Measurements from ENCODE around the gene NEMP2.
A peak's percentile ranks its signal among the peaks of the same experiment; 100 is the strongest.

Gene NEMP2

GRCh38 chr2:190534310-190535120 lies at the start of gene NEMP2:
Gene NEMP2, minus strand, starts transcription at chr2:190534722. Its CDS starts 67 bp downstream, at chr2:190534655.
- Histone ChIP-seq H3K9me3 (ENCODE audit: control insufficient read depth, insufficient read depth, low read length) (0 out of 2 replicates have a peak, but pooled peaks cover 2% of the 10 kb centered on the region), H3K9ac (ENCODE audit: low read depth, low read length) (peak within 1 kb of the TSS; percentile 88), H3K4me1 (ENCODE audit: insufficient read depth, low read length) (peaks cover 6% of the 10 kb centered on the region; the same call in 1 of the 2 replicates), H3K36me3 (ENCODE audit: insufficient read depth, low read length) (no peaks in the 10 kb centered on the region)

DNA sequence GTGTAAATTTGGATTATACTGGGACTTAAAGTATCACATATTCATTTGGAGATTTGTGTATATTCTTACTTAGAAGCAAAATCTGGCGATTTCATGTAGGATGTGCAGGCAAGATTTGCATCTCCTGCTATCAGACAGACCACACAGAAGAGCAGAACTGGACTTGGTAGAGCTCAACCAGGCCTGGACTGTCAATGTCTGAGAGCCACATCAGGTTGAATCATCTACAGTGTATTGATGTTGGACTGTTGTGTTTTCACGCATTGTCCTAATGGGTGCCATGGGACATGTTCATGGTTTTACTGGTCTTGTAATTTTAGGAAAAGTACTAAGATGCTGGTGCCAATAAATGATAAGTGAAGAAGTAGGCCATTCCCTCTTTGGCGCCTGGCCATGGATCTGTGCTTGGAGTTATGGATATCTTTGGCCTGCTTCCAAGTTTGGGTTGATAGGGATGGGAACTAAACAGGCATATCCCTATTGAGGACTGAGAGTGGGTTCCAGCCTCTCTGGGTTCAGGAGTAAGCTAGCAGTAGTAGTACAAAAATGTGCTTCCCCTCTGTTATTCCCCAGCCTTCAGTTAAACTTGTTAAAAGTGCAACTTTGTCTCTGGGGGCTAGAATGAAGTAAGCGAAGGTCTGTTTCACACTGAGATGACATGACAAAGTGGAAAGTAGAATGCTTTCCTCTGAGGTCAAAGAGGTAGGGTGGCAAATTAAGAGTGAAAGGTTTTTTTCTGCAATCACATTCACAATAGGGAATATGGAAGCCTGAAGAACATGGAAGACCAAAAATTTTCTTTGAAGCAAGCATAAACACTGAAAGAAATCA lies 49.2 kb upstream of the NEMP2 start:
- H3K9me3 ChIP-seq (ENCODE audit: control insufficient read depth, insufficient read depth, low read length) = peaks cover 4% of the 10 kb centered on the region; the same call in 1 of the 2 replicates
- H3K36me3 ChIP-seq (ENCODE audit: insufficient read depth, low read length) = no peaks in the 10 kb centered on the region
- no peaks in the 10 kb centered on the region for H3K4me1 ChIP-seq (ENCODE audit: insufficient read depth, low read length)
- H3K9ac ChIP-seq (ENCODE audit: low read depth, low read length) = no peak overlapping the region

DNA sequence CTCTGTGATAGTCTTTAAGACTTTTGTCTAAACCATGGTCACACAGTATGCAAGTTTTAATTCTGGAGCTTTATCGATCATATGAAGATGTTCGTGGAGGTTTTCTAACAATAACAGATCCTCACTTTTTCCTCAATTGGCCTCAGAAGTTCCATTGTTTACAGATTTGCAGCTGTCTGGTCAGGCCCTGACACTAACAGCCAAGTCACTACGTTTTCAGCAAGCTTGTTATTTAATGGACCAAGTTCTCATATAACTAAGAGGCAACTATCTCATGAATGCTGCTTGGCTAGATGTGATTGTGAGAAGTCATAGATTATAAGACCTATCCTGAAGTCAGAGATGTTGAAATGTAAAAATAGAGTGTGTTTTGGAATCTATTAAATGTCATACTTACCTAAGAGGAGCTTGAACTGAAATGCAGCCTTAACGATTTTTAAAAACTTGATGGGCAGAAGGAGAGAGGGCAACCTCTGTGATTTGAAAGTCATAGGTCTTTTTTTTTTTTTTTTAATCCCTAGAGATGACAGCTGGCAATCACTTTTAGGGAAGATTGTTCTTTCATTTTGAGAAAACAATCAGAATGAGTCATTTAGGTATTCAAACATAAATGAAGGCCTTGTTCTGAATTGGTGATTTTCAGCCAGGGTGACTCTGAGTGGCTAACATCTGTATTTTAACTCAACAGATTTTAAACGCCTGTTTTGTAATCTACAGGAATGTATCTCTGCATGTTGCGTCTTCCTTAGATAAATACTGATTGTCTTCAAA lies 48.4 kb upstream of the NEMP2 start:
- Histone ChIP-seq H3K9ac (ENCODE audit: low read depth, low read length) (no peak overlapping the region), H3K9me3 (ENCODE audit: control insufficient read depth, insufficient read depth, low read length) (peaks cover 4% of the 10 kb centered on the region; the same call in 1 of the 2 replicates), H3K4me1 (ENCODE audit: insufficient read depth, low read length) (no peaks in the 10 kb centered on the region), H3K36me3 (ENCODE audit: insufficient read depth, low read length) (no peaks in the 10 kb centered on the region)

GRCh38 chr2:190582019-190582418 lies 47.5 kb upstream of the NEMP2 start:
- H3K9me3 ChIP-seq (ENCODE audit: control insufficient read depth, insufficient read depth, low read length) = no peaks in the 10 kb centered on the region
- no peak overlapping the region for H3K9ac ChIP-seq (ENCODE audit: low read depth, low read length)
- H3K4me1 ChIP-seq (ENCODE audit: insufficient read depth, low read length) = no peaks in the 10 kb centered on the region
- H3K36me3 ChIP-seq (ENCODE audit: insufficient read depth, low read length) = no peaks in the 10 kb centered on the region

DNA sequence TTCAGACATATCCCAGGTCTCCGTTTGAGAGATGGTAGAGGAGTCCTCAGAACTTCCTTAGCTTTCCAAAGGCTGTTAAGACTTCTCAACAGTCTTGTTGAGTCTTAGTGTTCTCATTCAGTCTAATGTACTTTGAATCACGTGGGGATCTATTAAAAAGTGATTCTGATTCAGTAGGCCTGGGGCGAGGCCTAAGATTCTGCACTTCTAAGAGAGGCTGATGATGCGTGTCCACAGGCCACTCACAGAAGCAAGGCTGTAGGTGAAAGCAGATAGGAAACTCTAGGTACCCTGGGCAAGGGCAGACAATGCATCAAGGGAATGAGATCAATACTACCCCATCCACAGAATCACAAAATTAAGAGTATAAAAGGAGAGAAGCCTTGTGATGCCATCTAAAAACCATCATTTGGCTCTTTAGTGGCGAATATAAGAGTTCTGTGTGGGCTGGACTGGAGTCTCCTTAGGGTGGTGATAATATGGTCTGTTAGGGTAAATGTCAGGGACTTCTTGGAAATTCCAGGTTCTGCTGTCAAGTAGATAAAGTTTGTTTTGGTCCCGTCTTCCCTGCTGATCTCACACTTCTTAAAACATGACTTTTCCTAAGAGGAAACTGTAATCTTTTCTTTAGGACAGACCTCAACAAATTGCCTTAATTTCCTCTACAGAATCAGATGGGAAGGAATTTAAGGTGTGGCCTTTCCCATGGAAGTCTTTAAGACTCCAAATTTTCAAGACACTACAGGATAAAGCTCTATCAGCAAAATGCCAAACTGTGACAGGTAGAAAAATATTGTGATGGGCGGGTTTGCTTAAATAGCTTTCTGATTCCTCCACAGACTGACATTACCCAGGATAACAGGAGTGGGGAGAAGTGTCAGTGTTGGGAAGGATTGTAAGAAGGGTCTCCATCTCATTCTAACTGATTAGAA lies 45.7 kb upstream of the NEMP2 start:
- H3K36me3 ChIP-seq (ENCODE audit: insufficient read depth, low read length) = no peaks in the 10 kb centered on the region
- H3K9ac ChIP-seq (ENCODE audit: low read depth, low read length) = no peak overlapping the region
- no peaks in the 10 kb centered on the region for H3K9me3 ChIP-seq (ENCODE audit: control insufficient read depth, insufficient read depth, low read length)
- no peaks in the 10 kb centered on the region for H3K4me1 ChIP-seq (ENCODE audit: insufficient read depth, low read length)

DNA sequence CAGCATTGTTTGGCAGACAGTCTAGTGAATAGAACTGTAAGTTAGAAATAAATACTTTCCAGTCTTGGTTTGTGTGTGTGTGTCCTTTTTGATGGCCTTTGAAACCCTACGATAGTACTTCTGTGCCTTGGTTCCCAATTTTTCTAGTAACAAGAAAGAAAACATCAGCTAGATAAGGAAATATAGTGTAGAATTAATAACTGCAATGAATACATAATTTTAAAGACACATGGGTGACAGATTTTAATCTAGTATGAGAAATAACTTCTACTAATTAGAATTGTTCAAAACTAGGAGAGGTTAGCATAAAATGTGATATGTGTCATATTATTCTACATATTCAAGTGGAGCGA lies 44.5 kb upstream of the NEMP2 start:
- Histone ChIP-seq H3K9ac (ENCODE audit: low read depth, low read length) (no peak overlapping the region), H3K4me1 (ENCODE audit: insufficient read depth, low read length) (no peaks in the 10 kb centered on the region), H3K36me3 (ENCODE audit: insufficient read depth, low read length) (no peaks in the 10 kb centered on the region), H3K9me3 (ENCODE audit: control insufficient read depth, insufficient read depth, low read length) (no peaks in the 10 kb centered on the region)

DNA sequence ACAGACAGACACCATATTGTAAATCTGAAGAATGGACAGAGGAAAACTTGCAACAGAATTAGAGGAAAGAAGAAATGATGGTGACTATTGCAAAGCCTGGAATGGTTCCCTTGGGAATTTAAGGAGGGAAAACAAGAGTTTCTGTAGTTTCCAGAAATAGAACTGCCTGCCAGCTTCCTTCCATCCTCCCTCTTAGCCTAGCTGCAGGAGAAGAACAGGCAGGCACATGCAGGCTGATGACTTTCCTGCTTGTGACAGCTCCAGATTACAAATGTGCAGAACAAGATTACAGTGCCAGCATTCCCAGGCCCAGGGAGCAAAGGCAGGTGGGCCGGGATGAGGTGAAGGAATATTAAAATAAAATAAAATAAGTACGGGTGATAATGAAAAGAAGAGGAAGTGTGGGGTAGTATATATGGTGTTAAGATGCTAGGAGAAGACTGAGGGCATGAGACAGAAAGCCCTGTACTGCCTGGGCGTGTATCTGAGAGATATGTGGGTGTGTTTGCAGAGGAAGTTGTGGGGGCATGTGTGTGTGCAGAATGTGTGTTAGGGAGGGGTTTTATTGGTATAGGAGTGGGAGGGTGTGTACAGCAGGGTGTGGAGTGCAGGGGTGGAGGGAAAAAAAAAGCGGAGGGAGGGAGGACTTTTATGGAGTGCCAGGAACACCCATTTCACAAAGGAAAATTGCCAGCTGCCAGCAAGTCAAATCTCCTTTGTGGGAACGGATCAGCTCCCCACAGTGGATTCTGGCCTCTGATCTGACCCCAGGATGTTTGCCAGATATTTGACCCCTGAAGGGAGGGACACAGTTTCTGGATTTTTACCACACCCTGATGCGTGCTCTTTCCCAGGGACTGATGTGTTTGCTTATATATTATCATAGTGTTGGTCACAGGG lies 43.9 kb upstream of the NEMP2 start:
- Histone ChIP-seq H3K36me3 (ENCODE audit: insufficient read depth, low read length) (no peaks in the 10 kb centered on the region), H3K9ac (ENCODE audit: low read depth, low read length) (no peak overlapping the region), H3K4me1 (ENCODE audit: insufficient read depth, low read length) (no peaks in the 10 kb centered on the region), H3K9me3 (ENCODE audit: control insufficient read depth, insufficient read depth, low read length) (no peaks in the 10 kb centered on the region)

- H3K4me1 ChIP-seq (ENCODE audit: insufficient read depth, low read length) = peaks cover 4% of the 10 kb centered on the region
- no peak overlapping the region for H3K9ac ChIP-seq (ENCODE audit: low read depth, low read length)
Measured at GRCh38 chr2:190576573-190576972, 42.1 kb upstream of the NEMP2 start.

GRCh38 chr2:190575263-190575662 lies 40.7 kb upstream of the NEMP2 start:
- Histone ChIP-seq H3K9ac (ENCODE audit: low read depth, low read length) (no peak overlapping the region), H3K9me3 (ENCODE audit: control insufficient read depth, insufficient read depth, low read length) (no peaks in the 10 kb centered on the region), H3K4me1 (ENCODE audit: insufficient read depth, low read length) (peaks cover 6% of the 10 kb centered on the region), H3K36me3 (ENCODE audit: insufficient read depth, low read length) (no peaks in the 10 kb centered on the region)

More at GRCh38 chr2:190576573-190576972, 42.1 kb upstream of the NEMP2 start:
- Histone ChIP-seq H3K36me3 (ENCODE audit: insufficient read depth, low read length) (no peaks in the 10 kb centered on the region), H3K9me3 (ENCODE audit: control insufficient read depth, insufficient read depth, low read length) (no peaks in the 10 kb centered on the region)

DNA sequence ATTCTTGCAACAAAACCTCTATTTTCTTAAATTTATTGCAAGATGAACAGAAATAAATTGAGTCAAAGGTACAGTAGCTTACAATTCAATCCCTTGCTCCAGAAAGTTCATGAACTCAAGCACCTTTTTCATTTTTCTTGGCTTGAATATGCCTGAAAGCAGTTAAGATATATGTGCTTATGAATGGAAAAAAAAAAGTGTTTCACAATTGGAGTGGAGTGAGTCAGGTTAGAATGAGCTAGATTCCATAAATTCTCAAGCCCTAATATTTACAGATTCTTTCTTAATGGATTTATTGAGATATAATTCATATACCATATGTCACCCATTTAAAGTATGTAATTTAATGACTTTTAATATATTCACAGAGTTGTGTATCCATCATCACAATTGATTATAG lies 39.6 kb upstream of the NEMP2 start:
- H3K9me3 ChIP-seq (ENCODE audit: control insufficient read depth, insufficient read depth, low read length) = no peaks in the 10 kb centered on the region
- H3K36me3 ChIP-seq (ENCODE audit: insufficient read depth, low read length) = no peaks in the 10 kb centered on the region
- H3K9ac ChIP-seq (ENCODE audit: low read depth, low read length) = no peak overlapping the region
- peaks cover 6% of the 10 kb centered on the region for H3K4me1 ChIP-seq (ENCODE audit: insufficient read depth, low read length)

- Histone ChIP-seq H3K9ac (ENCODE audit: low read depth, low read length) (no peak overlapping the region), H3K36me3 (ENCODE audit: insufficient read depth, low read length) (no peaks in the 10 kb centered on the region), H3K9me3 (ENCODE audit: control insufficient read depth, insufficient read depth, low read length) (no peaks in the 10 kb centered on the region; the same call in 1 of the 2 replicates), H3K4me1 (ENCODE audit: insufficient read depth, low read length) (peaks cover 6% of the 10 kb centered on the region)
Measured at GRCh38 chr2:190572246-190572645, 37.7 kb upstream of the NEMP2 start.

- no peaks in the 10 kb centered on the region; the same call in 1 of the 2 replicates for H3K9me3 ChIP-seq (ENCODE audit: control insufficient read depth, insufficient read depth, low read length)
- peaks cover 6% of the 10 kb centered on the region for H3K4me1 ChIP-seq (ENCODE audit: insufficient read depth, low read length)
- H3K36me3 ChIP-seq (ENCODE audit: insufficient read depth, low read length) = no peaks in the 10 kb centered on the region
- no peak overlapping the region for H3K9ac ChIP-seq (ENCODE audit: low read depth, low read length)
Measured at GRCh38 chr2:190571686-190572085, 37.2 kb upstream of the NEMP2 start.

DNA sequence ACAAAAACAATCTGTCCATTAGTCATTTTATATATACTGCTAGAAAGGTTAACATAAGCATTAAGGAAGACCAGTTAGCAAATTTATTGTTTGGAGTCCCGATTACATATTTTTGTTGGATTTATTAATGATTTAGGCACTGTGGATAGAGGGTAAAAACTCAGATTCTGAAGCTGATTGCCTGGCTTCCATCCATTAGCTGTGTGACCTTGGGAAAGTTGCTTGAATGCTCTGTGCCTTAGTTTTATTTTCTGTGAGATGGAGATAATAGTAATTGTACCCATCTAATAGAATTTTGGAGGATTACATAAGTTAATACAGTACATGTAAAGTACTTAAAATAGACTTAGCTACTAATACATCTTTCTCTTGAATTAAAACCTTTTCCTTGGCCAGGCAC lies 36.3 kb upstream of the NEMP2 start:
- peaks cover 6% of the 10 kb centered on the region for H3K4me1 ChIP-seq (ENCODE audit: insufficient read depth, low read length)
- H3K9ac ChIP-seq (ENCODE audit: low read depth, low read length) = no peak overlapping the region
- no peaks in the 10 kb centered on the region for H3K36me3 ChIP-seq (ENCODE audit: insufficient read depth, low read length)
- no peaks in the 10 kb centered on the region; the same call in 1 of the 2 replicates for H3K9me3 ChIP-seq (ENCODE audit: control insufficient read depth, insufficient read depth, low read length)
